NCI-H526 treated with DMSO at 0.1 percent for 48 hours (cell line): ENCODE measurements around the gene ZNF711.
"Not testable (repeated sequence)": the region's sequence is repeated elsewhere in the genome, so short reads cannot be mapped to it uniquely, and the experiment has no call there.

Experiments
- DNase-seq: peaks from one replicate; lab custom pipeline; 2025; lab: John Stamatoyannopoulos, UW

ZNF711 gene

DNA sequence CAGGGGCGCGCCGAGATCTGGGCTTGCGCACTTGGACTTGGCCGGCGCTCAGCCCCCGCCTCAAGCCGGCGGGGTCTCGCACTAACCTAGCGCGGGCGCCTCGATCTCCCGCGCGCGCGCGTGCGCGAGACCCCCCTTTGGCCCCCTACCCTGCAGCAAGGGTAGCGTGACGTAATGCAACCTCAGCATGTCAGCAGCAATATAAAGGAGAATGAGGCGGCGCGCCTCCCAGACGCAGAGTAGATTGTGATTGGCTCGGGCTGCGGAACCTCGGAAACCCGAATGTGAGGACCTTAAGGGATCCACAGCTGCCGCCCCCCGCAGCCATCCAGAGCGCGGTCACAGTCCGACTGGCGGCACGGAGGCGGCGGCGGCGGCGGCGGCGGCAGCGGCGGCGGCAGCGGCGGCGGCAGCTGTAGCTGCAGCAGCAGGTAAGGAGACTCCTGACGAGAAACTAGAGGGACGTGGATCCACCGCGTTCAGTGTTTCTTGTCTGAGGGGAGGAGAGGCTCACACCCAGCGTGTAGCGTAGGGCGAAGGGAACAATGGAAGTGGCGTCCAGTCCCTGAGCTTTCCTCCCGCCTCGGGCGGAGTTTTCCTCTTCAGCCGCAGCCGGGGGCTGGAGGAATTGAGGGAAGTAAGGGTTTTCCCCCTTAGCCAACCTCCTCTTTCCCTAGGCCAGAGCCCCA, at the start of gene ZNF711, which contains the start of gene SATL1:
ZNF711 (plus strand) TSS at position 231 of the 689 bp plus-strand sequence. CDS start 3,582 bp downstream, outside the sequence.
SATL1 (minus strand) TSS at position 19 of the 689 bp plus-strand sequence. CDS start 134,811 bp downstream, outside the sequence.
- peak; percentile 87 for DNase-seq

- no peak for DNase-seq
Observed at GRCh38 chrX:85196319-85196718, 47.5 kb upstream of the ZNF711 start.

DNA sequence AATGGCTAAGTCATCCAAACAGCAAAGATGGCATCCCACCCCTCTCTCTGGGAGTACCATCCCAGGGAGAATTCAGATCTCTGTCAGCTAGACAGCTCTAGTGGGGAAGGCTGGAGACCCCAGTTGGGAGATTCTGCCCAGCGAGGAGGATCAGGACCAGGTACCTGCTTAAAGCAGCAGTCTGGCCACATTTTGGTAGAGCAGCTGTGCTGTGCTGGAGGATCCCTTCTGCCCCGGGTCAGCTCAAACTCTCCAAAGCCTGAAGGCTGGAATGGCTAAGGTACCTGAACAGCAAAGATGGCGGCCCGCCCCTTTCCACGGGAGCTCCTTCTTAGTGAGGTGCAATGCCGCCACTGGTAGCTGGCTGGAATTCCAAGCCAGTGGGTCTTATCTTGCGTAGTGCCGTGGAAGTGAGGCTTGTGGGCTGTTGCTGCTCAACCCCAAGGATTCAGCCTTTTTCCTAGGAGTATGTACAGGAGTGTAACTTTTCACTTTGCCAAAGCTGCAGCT, 40.3 kb upstream of the ZNF711 start:
- DNase-seq: no peak

DNA sequence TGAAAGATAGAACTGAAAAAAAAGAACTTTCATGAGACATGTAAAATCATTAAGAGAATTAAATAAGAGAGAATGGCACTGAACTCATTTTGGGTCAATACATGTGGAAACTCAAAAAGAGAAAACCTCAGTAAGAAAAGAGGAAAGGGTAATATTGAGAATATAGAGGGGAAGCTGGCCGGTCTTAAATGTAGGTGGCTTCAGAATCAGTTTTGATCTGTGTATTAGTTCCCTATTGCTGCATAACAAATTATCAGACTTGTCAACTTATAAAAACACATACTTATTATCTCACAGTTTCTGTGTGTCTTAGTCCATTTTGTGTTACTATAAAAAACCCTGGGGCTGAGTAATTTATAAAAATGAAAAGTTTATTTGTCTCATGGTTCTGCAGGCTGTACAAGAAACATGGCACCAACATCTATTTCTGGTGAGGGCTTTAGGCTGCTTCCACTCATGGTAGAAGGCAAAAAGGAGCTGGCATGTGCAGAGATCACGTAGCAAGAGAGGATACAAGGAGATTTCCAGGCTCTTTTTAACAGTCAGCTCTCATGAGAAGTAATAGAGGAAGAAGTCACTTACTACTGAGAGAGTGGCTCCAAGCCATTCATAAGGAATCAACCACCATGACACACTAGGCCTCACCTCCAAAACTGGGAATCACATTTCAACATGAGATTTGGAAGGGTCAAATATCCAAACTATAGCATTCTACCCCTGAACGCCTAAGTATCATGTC, 29.8 kb upstream of the ZNF711 start:
- DNase-seq: no peak

DNA sequence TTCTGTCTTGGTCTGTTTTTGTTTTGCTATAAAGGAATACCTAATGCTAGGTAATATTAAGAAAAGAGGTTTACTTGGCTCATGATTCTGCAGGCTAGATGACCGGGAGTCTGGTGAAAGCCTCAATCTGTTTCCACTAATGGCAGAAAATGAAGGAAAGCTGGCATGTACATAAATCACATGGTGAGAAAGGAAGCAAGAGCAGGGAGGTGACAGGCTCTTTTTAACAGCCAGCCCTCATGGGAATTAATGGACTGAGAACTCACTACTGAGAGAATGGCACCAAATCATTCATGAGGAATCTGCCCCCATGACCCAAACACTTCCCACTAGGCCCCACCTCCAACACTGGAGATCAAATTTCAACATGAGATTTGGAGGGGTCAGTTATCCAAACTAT, 27.8 kb upstream of the ZNF711 start:
- DNase-seq: no peak

DNA sequence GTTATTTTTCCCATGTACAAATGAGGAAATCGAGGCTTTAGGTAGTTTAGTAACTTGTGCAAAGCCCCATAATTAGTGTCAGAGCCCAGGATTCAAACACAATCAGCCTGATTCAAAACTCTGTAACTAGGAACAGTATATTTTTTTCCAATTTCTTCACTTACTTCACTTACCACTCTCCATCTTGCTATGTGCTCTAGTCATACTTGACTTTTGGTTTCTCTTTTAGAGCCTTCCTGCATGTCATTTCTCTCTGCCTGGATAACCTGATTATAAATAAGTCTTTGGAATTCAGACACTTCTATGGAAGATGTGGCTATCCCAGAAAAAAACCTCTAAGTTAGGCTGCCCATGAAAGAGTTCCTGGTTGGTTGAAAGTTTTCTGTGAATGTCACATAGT, 22.4 kb upstream of the ZNF711 start:
- no peak for DNase-seq

GRCh38 chrX:85223359-85223758, 20.4 kb upstream of the ZNF711 start:
- DNase-seq: no peak

- peak; percentile 24 for DNase-seq
Observed at GRCh38 chrX:85243155-85243554, 636 bp upstream of the ZNF711 start.

- DNase-seq: peak; percentile 45
Observed at GRCh38 chrX:85244450-85245211, 840 bp downstream of the ZNF711 start.

DNA sequence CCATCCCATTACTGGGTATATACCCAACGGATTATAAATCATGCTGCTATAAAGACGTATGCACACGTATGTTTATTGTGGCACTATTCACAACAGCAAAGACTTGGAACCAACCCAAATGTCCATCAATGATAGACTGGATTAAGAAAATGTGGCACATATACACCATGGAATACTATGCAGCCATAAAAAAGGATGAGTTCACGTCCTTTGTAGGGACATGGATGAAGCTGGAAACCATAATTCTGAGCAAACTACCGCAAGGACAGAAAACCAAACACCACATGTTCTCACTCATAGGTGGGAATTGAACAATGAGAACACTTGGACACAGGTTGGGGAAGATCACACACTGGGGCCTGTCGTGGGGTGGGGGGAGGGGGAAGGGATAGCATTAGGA, 41.5 kb downstream of the ZNF711 start:
- DNase-seq: not testable (repeated sequence)

- DNase-seq: no peak
Observed at GRCh38 chrX:85288992-85289723, 45.4 kb downstream of the ZNF711 start.

DNA sequence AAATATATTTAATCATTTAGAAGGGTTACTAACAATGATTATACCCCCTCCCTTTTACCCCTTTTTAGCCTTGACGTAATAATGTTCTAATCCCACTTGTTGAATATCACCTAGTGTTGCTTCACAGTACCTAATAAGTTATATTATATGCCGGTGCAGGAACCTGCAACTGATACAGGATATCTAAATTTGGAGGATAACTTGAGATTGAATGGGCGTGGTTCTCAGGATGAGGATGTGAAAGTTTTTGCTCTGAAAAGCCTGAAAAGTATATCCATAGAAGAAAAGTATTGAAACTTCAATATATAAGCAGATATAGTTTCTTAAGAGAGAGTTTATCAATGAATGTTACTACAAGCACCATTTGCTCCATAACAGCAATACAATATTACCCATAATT, 59.8 kb downstream of the ZNF711 start:
- DNase-seq: no peak

DNA sequence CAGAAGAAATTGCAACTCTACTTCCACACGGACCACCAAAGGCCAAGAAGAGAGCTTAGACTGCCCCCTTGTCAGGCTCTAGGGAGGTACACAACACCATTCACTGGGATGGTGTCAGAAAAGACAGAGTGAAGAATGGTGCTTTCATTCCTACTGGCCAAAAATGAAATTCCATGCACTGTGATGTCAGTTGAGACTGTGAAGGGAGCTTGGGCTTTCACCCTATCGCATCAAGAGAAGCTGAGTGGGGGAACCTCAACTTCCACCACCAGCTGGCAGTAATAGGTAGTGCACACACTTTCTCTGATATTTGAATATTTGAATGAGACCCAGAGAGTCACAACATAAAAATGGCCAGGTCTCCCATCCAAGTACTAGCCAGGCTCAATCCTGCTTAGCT, 65.9 kb downstream of the ZNF711 start:
- DNase-seq: no peak

- not testable (repeated sequence) for DNase-seq
Observed at GRCh38 chrX:85311348-85311747, 67.6 kb downstream of the ZNF711 start.
